Ascending aorta (tissue), 2 donors: ENCODE measurements around the gene EGLN3. TPM values are rescaled to one million over a fixed set of nuclear protein-coding genes. Genes with fewer than 3 reads are reported as not detected.

Experiments
- DNase-seq, 2 donors: peaks; one replicate each; pipeline ENCODE4 v3.0.0-alpha.2; 2019; ENCODE audit warnings: low spot score in 2 of 2
- H3K27ac ChIP-seq, 2 donors: fragments of 200-600 bp; sonication (generic); one replicate each; pipeline ENCODE4 v1.5.1; 2016 to 2017; ENCODE audit warnings: mild to moderate bottlenecking in 1 of 2
- H3K27me3 ChIP-seq: fragments of 200-600 bp; sonication (generic); one replicate; pipeline ENCODE4 v1.5.1; 2017
- H3K36me3 ChIP-seq, 2 donors: fragments of 200-600 bp; sonication (generic); one replicate each; pipeline ENCODE4 v1.5.1; 2016
- H3K4me1 ChIP-seq, 2 donors: fragments of 200-600 bp; sonication (generic); one replicate each; pipeline ENCODE4 v1.5.1; 2016 to 2017; ENCODE audit warnings: mild to moderate bottlenecking in 1 of 2
- H3K4me3 ChIP-seq, 2 donors: fragments of 200-600 bp; sonication (generic); one replicate each; pipeline ENCODE4 v1.5.1; 2016 to 2017; ENCODE audit warnings: mild to moderate bottlenecking in 1 of 2
- H3K9me3 ChIP-seq, 2 donors: fragments of 200-600 bp; sonication (generic); one replicate each; pipeline ENCODE4 v1.5.1; 2016
- intact Hi-C: fragments of 100-400 bp; cut with DNase I; formaldehyde crosslinking; loops from one replicate; pipeline ENCODE4 v1.15.1; 2023
- total RNA-seq: library from RNA; depleted of rRNA; stranded (reverse); fragments of >200 nt; gene quantifications from one replicate; pipeline ENCODE4 v1.1.0, GENCODE V29; 2016
- TF ChIP-seq, protein P1 (sequence below), 3 experiments: fragments of 200-600 bp in 2 of 3; fragments of 450-650 bp in 1 of 3; sonication (generic) in 2 of 3; IDR thresholded peaks; one replicate each; pipeline ENCODE4 v1.5.1; 2016 to 2019; ENCODE audit warnings: antibody characterized with exemption in 3 of 3, mild to moderate bottlenecking in 1 of 3, moderate library complexity in 1 of 3

Gene EGLN3
- total RNA-seq, 1 donor from 2014 or later = 5.9 TPM

DNA sequence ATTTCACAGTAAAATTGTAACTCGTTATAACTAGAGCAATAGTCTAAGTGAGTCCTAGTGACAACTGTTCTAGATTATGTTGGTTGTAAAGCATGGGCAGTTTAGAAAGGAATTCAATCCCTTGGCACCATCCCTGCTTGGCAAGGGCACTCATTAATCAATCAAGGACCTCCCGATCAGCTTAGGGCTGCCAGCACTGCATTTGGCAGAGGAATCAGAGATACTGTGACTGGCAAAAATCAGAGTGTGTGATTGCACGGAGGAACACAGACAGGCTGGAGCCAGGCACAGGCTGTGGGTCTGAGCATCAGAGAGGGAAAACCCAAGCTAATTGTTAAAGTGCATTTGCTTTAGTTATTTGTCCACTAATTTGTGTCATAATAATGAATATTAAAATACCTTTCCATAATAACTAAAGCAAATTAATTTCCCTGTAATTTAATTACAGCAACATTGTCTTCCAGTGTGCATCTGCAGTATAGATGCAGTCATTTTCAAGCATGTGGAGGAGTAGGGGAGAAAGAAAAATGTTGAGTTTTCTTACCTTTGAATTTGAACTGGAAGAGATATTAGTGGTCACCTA is 3.2 kb upstream of the EGLN3 start:
- DNase-seq = no peak
- Histone ChIP-seq H3K27ac (no peak overlapping the region), H3K27me3 (no peaks in the 10 kb centered on the region), H3K36me3 (no peaks in the 10 kb centered on the region), H3K4me1 (peaks cover 0 to 5% of the 10 kb centered on the region in 2 donors), H3K4me3 (no peak overlapping the region), H3K9me3 (no peaks in the 10 kb centered on the region)
- TF ChIP-seq, protein P1, sequence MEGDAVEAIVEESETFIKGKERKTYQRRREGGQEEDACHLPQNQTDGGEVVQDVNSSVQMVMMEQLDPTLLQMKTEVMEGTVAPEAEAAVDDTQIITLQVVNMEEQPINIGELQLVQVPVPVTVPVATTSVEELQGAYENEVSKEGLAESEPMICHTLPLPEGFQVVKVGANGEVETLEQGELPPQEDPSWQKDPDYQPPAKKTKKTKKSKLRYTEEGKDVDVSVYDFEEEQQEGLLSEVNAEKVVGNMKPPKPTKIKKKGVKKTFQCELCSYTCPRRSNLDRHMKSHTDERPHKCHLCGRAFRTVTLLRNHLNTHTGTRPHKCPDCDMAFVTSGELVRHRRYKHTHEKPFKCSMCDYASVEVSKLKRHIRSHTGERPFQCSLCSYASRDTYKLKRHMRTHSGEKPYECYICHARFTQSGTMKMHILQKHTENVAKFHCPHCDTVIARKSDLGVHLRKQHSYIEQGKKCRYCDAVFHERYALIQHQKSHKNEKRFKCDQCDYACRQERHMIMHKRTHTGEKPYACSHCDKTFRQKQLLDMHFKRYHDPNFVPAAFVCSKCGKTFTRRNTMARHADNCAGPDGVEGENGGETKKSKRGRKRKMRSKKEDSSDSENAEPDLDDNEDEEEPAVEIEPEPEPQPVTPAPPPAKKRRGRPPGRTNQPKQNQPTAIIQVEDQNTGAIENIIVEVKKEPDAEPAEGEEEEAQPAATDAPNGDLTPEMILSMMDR (IDR thresholded peaks at IDR 0.05) = no peak
- intact Hi-C loops = no loop called here

DNA sequence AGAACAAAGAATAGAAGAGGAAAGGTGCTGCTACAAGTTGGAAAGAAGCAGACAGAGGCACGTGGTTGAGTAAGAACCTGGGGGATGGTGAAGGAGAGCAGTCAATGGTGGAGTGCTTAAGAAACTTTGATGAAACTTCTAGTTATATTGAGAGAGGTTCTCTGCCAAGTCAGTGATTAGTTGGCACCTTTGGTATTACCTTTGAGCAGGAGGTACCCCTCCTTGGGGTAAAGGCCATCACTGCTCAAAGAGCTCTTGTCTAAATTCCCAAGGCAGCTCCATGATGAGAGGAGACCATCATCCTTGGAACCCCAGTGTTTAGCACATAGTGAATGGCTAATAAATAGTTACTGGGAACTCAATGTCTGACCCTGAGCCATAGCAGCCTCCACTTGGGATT is 1.7 kb upstream of the EGLN3 start:
- no peaks in the 10 kb centered on the region for H3K36me3 ChIP-seq
- peaks cover 0 to 5% of the 10 kb centered on the region in 2 donors for H3K4me1 ChIP-seq
- intact Hi-C loops = no loop called here
- TF ChIP-seq, protein P1 (IDR thresholded peaks at IDR 0.05) = no peak
- H3K27ac ChIP-seq = no peak overlapping the region
- H3K9me3 ChIP-seq = no peaks in the 10 kb centered on the region
- H3K4me3 ChIP-seq = no peak overlapping the region
- no peak for DNase-seq
- H3K27me3 ChIP-seq = no peaks in the 10 kb centered on the region

DNA sequence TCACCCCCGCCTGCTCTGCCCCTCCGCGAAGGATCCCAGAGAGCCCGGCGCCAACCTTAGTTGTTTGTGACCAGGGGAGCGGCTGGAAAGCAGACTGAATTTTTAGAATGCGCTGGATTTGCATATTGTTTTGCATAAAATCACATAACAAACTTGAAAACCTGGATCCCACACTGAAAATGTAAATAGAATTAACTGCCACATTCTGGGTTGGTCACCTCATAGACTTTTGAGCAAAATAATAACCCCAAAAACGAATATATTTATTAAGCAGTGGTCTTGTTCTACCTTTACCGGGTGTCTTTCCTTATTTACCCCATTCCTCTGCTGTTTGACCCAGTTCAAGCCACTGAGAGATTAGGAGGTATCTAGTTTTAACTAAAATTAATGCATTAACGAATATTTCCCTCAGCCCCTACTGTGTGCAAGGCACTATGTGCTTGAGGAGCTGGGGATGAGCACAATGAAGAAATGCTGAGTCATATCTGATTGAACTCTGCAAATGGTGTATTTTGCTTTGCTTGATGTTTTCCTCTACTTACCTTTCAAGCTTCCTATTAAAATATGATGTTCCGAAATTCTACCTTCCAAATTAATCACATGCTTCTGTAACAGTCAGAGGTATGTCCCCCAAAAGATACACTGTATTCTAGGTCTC is 438 bp upstream of the EGLN3 start:
- Histone ChIP-seq H3K27ac (peak overlapping the region in 1 of 2 donors; percentile 78), H3K4me3 (peak overlapping the region; percentile 64 to 88), H3K36me3 (no peaks in the 10 kb centered on the region), H3K9me3 (no peaks in the 10 kb centered on the region), H3K27me3 (no peaks in the 10 kb centered on the region), H3K4me1 (peaks cover 0 to 8% of the 10 kb centered on the region in 2 donors)
- intact Hi-C loops = loop anchor here (1.0 to 2.0 kb wide), 3 partner anchors 35 to 109 kb away; no protein-coding TSS in a partner anchor
- TF ChIP-seq, protein P1 (IDR thresholded peaks at IDR 0.05) = no peak
- DNase-seq = no peak

DNA sequence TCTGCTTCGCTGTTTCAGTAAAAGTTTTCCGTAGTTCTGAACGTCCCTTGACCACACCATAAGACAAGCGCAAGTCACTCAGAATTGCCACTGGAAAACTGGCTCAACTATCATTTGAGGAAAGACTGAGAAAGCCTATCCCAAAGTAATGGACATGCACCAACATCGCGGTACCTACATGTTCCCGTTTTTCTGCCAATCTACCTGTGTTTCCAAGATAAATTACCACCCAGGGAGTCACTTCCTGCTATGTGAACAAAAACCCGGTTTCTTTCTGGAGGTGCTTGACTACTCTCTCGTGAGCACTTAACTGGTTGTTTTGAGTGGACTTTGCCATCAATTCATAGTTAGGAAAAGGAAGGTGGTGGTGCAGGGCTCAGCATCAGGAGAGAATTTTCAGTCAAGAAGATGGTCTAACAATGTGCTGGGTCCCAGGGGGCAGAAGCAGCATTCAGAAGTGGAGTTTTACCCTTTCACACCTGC is 1.4 kb downstream of the EGLN3 start:
- intact Hi-C loops = loop anchor here (10.0 kb wide), 1 partner anchor 1015 kb away; the partner anchor contains the start of gene NPAS3
- Histone ChIP-seq H3K9me3 (no peaks in the 10 kb centered on the region), H3K4me1 (peaks cover 0 to 13% of the 10 kb centered on the region in 2 donors), H3K36me3 (no peaks in the 10 kb centered on the region), H3K27ac (peak overlapping the region; percentile 78 to 79), H3K27me3 (no peaks in the 10 kb centered on the region), H3K4me3 (peak overlapping the region; percentile 64 to 88)
- DNase-seq = no peak
- TF ChIP-seq, protein P1 (IDR thresholded peaks at IDR 0.05) = no peak

DNA sequence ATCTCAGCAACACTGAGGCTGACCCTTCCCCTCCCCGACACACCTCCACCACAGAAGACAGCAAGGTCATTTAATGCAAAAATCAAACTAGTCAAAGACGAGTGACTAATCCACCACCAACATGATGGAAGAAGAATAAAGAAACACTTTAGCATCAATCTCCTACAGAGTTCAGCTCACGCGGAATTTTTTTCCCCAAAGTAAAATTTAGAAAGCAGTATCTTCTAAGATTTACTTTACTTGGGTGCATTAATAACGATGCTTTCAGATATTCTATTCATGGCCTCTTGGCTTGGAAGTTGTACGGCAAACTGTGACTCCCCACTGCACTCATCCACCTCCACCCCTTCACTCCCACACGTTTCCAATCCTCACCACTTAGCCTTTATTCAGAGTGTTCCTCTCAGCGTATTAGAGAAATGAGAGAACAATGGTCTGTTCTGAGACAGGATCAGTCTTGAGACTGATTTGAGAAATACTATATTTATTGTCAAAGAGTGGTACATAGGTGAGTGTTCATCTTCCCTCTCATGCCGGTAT is 1.9 kb downstream of the EGLN3 start:
- no peak for DNase-seq
- Histone ChIP-seq H3K36me3 (no peaks in the 10 kb centered on the region), H3K27ac (peak overlapping the region; percentile 78 to 79), H3K4me1 (peaks cover 0 to 13% of the 10 kb centered on the region in 2 donors), H3K27me3 (no peaks in the 10 kb centered on the region), H3K4me3 (peak overlapping the region; percentile 64 to 88), H3K9me3 (no peaks in the 10 kb centered on the region)
- intact Hi-C loops = loop anchor here (10.0 kb wide), 1 partner anchor 1014 kb away; the partner anchor contains the start of gene NPAS3
- TF ChIP-seq, protein P1 (IDR thresholded peaks at IDR 0.05) = no peak
